COLO668 (cell line): Measurements from ENCODE around the gene PSMD3.
A peak's percentile ranks its signal among the peaks of the same experiment; 100 is the strongest.

ENCODE experiments used
- DNase-seq: peaks from one replicate; lab custom pipeline; 2025; ENCODE audit not compliant: unreplicated experiment; lab: John Stamatoyannopoulos, UW

Gene PSMD3

DNA sequence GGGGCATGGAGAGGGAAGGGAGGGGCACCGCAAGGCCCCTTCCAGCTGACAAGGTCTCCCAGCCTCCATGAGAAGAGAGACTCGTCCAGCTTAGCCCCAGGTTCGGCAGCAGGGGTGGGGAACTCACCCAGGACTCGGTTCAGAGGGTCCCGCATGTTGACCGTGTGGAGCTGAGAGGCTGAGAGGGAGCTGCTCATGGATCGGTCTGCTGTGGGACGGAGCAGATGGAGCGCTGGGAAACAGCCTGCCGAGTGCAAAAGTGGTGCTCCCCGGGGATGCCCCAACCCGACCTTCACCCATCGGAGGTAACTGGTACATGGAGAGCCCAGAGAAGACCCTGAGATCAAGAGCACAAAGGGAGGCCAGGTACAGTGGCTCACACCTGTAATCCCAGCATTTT lies 39.5 kb downstream of the PSMD3 start:
- DNase-seq = no peak

DNA sequence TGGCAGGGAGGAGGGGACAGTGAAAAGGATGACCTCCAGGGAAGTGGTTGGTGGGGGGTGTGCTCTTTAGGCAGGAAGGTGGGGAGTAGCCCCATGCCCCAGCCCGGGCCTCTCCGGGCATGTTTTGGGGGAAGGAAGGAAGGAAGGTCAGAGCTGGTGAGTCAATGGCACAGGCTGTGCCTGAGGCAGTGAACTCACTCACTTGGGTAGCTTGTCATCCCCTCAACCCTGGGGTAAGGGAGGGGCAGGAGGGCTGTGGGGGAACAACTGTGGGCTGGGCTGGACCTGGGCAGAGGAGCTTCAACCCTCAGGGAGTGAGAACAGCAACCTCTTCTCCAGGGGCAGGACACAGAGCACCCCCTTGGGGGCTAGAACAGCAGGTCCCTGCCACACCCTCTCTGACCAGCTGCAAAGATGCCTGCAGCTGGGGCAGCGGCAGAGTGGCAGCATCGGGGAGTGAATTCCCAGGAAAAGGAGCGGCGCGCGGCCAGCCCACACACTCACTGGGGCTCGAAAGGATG lies 40.9 kb downstream of the PSMD3 start:
- no peak for DNase-seq

DNA sequence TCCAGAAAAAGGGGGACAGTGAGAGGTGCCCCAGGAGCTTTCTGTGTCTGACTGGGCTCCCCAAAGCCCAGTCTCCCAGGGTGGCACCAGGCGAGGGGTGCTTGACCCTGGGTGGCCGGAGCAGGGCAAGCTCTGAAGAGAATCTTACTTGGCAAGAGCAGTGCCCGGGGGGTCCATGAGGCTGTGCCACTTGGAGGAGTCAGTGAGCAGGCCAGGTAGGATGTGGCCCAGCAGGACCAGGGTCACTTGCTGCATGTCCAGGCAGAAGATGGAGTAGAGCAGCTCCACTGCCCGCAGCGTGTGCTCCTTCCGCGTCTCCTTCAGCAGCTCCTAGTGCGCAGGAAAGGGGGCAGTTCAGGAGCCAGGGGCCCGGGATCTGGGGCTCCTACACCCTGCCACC lies 41.9 kb downstream of the PSMD3 start:
- DNase-seq = no peak

DNA sequence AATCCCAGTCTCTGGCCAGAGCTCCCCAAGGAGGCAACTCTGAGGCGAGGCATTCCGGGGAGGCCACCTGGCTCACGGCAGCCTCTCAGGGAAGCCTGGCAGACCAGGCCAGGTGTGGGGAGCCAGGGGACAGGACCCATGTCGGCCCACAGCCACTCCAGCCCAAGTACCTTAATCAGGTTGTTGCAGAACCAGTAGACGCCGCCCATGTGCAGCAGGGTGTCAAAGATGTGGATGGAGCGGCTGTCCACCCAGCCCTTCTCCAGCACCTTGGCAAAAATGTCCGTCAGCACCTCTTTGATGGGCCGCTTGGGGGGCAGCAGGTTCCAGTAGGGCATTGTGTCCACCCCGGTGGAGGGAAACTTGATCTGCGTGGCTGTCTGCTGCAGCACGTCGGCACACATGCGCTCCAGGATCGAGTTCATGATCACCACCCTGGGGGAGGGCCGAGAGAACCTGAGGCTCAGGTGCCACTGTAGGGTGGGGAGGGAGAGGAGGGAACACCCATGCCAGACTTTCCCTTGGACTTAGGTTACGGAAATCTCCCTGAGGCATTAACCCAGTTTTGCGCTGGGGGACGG lies 42.4 kb downstream of the PSMD3 start:
- peak; percentile 51 for DNase-seq

DNA sequence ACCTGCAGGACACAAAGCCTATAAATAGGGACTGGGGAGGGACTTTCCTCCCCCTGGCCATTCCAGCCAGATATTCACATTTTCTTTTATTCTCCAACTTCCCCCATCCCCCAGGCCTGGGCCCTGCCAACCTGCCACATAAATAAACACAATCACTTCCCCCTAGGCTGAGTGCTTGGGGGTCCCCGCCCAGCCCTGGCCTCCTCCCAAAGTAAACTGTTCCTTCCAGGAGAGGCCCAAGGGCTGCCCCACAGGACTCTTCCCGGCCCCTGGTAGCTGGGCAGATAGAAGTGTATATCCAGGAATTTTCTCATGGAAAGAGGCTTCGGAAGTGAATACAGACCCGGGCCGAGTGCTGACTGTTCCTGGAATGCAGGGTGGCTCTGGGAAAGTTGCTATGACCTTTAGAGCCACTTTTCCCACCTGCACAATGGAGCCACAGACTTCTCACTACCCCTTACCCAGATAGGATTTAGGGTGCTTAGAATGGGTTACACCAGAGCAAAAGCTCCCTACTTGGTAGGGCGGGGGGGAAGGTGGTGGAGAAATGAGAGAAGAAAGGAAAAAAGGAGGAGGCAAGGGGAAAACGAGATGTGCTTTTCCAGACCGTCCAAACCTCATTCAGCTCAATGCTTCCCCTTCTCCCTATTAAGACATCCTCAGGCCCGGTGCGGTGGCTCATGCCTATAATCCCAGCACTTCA lies 43.1 kb downstream of the PSMD3 start:
- DNase-seq = peak; percentile 44

DNA sequence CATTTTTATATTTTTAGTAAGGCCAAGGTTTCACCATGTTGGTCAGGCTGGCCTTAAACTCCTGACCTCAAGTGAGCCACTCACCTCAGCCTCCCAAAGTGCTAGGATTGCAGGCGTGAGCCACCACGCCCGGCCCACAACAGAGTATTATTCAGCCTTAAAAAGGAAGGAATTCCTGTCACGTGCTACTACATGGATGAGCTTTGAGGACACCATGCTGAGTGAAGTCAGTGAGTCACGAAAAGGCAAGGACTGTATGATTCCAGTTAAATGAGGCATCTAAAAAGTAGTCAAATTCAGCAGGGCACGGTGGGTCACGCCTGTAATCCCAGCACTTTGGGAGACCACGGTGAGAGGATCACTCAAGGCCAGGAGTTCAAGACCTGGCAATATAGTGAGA lies 44.3 kb downstream of the PSMD3 start:
- no peak for DNase-seq

DNA sequence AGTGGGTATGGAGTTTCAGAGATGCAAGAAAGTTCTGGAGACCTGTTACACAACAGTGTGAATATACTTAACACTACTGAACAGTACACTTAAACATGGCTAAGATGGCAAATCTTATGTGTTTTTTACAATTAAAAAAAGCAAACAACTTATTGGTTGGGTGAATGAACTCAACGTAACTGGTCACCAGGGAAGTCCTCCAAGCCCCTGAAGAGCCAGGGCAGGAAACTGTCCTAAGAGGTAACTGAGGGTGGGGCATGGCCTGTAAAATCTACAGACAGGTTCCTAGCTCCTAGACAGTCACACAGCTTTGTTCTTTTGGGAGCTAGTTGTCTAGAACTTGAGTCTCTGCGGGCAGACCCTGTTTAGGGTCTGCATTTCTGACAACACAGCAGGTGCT lies 45.0 kb downstream of the PSMD3 start:
- DNase-seq = no peak

DNA sequence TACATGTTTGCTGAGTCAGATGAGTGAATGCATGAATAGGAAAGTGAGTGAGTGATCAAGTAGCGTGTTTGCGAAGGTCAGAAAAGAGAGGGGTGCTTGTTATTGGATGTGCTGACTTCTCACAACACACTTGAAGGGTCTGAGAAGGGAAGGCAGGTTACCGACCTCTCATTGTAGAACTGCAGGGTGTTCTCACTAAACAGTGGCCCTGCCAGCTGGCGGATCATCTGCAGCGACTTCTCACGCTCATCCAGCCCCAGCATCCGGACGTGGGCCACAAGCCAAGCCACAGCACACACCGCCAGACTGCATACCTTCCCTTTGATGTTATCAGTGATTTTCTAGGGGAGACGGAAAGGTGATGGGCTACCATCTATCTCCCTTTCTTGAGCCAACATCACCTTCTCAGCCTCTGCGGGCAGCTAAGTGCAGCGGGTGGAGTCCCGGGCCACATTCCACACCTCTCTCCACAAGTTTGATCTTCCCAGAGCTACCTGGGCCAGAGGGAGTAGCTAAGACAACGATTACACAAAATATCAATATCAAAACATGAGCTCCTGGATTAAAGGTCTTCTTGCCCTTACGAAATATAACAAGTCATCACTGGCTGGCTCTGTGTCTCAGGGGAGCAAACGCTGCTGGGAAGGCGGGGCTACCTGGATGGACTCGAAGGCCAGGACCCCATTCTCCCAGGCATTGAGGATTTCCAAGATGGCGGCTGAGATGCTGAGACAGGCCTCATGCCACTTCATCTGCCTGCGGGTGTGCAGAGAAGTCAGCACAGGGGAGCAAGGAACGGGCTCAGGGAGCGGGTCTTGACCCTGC lies 45.6 kb downstream of the PSMD3 start:
- DNase-seq = no peak

DNA sequence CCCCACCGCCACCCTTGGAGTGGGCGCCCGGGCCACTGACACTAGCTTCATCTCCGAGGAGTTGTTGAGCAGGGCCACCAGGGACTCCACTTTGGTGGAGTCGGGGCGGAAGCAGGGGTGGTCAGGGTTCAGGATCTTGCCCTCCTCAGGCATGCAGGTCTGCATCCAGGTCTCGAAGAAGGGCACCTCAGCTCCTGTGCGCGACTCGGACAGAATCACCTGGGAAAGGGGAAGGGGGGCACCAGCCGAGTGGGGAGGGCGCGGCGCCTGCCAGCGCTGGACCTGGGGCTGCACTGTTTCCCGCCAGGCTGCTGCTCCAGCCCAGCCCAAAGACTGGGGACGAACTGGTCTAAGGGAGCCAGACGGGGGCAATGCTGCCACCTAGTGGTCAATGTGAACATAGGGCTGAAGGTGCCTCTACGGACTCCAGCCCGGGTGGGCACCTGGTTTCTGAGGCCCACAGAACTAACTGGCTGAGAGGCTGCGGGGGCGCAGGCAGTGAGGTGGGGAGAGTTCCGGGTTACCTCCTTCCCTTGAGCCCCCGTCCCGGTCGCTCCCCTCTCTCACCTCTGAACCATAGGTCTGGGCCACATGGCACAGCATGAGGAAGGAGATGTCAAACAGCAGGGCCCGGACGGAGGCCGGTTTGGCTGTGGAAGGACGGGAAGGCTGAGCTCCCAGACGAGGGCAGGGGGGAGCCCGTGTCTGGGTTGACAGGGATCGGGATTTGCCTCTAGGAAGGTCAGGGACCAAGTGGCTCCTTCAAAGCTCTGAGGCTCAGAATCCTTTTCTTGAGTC lies 46.4 kb downstream of the PSMD3 start:
- DNase-seq = peak; percentile 71

DNA sequence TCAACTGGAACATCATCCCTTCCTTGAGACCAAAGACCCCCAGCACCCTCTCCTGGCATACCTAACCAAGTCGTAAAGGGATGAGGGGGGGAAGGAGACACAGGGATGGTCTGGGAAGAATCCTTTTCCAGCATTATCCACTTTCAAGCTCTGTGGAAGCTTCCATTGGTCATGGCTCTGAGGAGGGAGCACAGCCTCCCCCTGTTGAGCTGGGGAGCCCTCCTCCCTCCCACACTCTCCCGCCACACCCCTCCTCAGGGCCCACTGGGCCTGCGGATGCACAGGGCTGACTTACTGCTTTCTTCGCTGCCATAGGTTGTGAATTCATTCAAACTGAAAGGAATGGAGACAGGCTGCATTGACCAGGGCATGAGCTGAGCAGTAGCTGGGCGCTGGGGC lies 47.0 kb downstream of the PSMD3 start:
- DNase-seq = no peak

DNA sequence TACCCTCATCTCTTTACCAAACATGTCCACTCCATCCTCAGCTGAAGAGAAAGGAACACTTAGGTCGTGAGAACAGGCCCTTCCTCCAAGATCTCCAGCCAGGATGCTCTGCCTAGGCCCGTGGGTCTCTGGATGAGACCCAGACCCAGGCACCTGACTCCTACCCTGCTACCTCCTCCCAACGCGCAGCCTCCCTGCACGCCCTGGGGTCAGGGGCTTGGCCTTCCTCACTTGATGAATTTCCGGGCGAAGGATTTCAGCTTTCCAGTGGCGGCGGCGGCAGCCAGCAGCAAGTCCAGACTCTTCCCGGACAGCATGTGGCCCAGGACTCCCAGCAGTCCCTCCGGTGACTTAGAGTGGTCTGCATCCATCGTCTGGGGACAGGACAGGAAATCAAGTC lies 48.0 kb downstream of the PSMD3 start:
- DNase-seq = no peak

DNA sequence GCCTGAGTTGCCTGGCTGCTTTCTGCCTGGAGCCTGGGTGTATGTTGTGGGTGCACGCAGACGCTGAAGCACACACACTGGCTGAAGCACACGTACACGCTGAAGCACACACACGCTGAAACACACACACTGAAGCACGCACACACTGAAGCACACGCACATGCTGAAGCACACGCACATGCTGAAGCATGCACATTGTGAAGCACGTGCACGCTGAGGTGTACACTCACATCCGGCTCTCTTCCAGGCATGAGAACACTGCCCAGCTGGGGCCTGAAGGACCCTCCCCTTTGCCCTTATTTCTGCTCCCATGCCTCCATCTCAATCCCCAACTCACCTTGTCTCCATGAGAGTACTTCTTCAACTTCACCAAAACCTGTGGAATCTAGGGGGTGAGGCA lies 51.1 kb downstream of the PSMD3 start:
- no peak for DNase-seq

DNA sequence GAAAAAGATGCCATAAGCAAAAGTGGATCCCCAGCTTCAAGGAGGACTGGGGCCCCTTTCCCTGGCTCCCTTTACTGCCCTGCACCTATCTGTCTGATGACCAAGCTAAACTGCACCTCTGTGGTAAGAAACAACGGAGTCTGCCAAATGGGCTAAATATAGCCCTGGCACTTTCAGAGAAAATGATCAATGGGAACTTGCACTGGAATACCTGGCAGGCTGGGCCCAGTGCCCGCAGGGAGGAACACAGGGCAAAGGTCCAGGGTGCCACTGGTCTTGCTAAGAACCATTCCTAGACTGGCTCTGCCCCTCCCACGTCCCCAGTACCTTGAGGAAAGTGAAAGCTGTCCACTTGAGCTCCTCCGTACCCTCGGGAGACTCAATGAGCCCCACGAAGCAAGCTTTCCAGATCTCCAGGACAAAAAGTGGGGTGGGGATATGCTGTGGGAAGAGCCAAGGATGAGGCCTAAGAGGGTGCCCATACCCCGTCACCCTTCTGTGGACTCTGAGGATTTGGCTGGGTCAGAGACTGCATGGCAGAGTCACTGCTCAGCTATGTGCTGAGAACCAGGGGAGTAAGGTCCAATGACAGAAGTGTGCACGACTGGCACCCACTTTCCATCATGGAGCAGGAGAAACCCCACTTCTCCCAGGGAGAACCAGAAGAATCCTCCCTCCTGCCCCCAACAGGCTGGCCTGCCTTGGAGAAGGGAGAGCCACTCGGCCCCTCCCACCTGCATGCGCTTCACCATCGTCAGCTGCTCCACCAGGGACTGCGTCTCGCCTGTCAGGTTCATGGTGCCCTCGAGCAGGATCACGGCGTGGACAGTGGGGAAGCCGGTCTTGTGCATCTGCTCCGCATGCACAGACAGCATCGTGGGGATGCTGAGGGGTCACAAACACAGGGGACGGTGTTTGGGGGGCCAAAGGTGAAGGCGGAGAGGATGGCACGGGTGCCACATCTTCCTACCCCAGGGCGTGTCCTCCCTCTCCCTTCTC lies 52.0 kb downstream of the PSMD3 start:
- no peak for DNase-seq

DNA sequence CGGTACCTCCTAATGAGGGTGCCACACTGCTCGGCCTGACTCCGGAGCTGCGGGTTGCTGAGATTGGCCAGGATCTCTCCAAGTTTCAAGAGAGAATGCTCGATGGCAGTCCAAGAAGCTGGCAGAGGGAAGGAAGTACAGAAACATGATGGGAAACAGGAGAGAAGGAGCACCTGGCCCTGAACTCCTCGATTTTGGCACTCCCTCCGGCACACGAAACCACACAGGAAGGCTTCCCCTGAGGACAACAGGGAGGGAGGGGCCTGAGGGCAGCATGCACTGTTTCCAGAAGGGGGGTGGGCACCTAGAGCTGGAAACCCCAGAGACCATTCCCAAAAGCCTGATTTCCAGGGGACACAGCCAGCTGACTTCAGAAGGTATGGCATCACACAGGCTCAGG lies 52.7 kb downstream of the PSMD3 start:
- DNase-seq = no peak

DNA sequence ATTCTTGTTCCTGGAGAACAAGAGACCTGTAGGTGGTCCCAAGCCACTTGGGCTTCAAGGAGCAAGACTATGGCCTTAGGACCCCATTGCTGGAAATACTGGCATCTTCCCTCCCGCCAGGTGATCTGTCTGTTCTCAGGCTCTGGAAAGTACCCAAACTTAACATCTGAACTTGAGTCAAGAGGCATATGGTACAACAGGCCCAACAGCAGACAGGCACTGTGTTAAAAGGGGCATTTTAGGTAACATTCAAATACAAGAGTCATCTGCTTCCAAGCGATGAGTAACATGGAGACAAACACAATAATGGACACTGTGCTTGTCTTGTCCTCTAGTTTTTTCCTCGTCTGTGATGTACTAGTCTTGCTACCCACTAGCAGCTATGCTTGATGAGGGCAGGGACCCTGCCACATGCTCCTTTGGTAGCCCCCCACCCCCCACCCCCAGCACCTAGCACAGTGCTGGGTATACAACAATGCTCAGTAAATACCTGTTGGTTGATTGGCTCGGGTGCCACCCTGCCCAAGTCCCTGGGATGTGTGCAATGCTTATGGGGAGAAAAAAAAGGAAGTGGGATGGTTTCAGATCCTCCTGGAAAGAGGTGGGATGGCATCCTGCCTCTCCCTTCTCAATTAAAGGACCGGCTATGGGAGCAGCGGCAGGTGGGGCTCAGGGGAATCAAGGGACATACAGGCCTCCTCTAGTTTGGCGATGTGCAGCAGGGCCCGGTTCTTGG lies 54.0 kb downstream of the PSMD3 start:
- DNase-seq = no peak

DNA sequence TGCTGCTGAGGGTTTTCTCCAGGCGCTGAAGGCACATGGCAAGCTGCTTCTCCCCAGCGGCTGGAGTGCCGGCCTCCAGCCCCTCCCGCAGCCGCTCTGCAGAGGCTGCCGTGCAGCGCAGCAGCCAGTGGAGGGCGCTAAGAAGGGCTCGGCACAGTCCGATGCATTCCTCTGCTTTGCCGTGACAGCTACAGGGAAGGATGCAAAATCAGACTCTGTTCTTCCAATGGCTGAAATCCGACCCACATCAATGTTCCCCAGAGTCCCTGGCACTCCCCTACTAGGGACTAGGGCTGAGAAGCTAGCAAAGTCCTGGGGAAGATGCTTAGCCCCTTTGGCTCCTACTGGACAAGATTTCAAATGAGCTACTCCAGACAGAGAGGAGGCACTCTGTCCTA lies 54.6 kb downstream of the PSMD3 start:
- peak; percentile 12 for DNase-seq

DNA sequence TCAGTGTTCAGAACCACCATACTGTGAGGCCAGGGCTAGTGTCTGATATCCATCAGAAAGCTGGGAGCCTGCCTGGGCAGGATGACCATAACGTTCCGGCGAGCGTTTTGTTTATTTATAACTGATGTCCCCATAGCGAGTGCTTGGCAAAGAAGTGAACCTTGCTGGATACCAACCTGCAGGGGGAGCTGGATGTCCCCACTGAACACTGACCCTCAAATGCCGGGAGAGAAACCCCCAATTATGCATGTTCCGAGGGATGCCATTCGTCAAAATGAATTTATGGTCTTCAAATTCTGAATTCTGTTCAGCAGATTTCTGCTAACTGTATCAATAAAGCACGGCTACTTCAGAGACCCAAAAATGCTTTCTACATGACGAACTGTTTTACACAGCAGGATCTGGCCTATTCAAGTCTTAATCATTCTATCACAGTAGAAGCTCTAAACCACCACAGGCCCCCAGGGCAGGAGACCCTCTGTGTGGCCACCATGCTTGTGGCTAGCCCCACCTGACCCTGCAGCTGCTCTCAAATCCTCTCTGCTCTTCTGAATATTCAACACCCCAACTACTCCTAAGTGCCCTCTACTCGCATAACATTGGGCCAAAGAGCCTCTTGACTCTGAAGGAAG lies 58.4 kb downstream of the PSMD3 start:
- peak; percentile 5 for DNase-seq

DNA sequence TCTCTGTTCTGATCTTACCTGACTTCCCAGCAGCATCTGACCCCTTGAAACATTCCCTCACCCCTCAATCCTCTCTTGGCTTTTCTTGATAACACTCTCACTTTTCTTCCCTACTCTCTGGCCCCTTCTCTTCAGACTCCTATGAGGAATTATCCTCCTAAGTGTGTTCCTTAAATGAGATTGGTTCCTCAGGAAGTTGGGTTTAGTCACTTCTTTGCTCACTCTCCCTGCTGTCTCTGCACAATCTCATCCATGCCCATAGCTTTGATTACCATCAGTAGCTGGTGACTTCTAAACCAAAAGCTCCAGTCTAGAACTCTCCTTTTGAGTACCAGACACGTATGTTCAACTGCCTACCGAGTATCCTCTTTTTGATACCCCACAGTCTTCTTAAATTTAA lies 60.6 kb downstream of the PSMD3 start:
- no peak for DNase-seq
